GM18867 (cell line): ENCODE data around the gene SEPTIN12.
"Not testable (repeated sequence)": the region's sequence is repeated elsewhere in the genome, so short reads cannot be mapped to it uniquely, and the experiment has no call there.

Experiments
- ATAC-seq: cut with Tn5 transposase; IDR thresholded peaks from one replicate; pipeline ENCODE4 v1.9.1; 2021; ENCODE audit warnings: mild to moderate bottlenecking, moderate library complexity; ENCODE audit not compliant: unreplicated experiment

The SEPTIN12 gene

DNA sequence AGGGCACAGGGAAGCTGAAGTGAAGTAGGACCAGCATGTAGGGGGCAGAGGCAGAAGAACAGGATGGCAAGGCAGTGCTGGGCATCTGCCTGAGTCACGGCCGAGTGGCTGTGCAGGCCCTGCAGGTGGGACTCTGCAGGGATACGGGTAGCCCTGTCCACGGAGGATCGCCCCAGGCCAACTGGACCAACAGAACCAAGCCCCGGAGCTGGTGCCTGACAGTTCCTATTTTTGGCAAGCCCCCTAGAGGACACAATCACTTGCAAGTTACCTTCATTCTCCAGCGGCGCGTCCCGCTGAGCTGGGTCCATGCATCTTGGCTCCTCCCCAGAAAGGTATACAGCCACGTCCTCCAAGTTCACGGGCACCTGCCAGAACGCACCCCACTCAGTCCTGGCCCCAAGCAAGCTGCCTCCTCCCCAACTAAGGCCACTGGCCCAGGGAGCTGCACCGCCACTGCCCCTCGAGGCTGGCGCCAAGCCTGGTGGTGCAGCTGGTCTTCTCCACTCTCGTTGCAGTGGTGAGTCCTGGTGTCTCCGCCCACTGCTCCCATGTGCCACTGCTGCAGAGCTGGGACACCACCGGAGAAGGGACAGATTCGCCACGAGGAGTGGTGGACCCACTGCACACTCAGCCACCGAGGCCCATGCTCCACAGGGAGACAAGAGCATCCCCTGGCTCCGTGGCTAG, 27.8 kb downstream of the SEPTIN12 start:
- ATAC-seq = no peak

DNA sequence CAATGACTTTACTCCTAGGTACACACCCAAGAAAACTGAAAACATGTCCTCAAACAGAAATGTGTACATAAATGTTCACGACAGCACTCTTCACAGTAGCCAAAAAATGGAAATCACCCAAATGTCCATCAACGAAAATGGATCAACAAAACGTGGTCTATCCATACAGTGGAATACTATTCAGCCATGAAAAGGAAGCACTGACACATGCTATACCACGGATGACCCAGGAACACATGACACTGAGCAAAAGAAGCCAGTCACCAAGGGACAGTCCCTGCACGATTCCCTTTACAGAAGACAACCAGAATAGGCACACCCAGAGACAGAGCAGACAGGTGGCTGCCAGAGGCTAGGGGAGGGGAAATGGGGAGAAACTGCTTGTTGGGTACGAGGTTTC, 32.5 kb downstream of the SEPTIN12 start:
- ATAC-seq = no peak

GRCh38 chr16:4754865-4755264, 33.3 kb downstream of the SEPTIN12 start:
- ATAC-seq = no peak

- no peak for ATAC-seq
Measured at GRCh38 chr16:4753227-4753626, 34.9 kb downstream of the SEPTIN12 start.

GRCh38 chr16:4752351-4753100, 35.6 kb downstream of the SEPTIN12 start:
- ATAC-seq = no peak

- no peak for ATAC-seq
Measured at GRCh38 chr16:4750896-4751295, 37.2 kb downstream of the SEPTIN12 start.

DNA sequence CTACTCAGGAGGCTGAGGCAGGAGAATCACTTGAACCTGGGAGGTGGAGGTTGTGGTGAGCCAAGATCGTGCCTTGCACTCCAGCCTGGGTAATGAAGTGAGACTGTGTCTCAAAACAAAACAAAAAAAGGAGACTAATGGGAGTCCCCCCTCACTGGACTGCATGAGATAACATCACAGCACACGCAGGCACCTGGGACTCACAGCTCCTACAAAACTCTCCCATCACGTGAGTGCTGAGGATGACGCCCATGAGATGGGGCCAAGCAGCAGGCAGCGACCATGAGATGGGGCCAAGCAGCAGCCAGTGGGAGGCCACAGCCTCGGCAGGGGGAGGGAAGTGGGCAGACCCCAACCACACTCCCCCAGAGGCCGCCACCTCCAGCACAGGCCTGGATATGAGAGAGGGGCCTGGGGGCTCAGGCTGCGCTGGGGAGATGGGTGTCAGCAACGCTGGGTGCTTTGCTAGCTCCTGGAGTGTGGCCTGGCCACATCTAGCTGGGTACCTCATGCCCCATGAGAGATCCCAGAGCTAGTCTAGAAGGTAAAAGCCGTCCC, 38.4 kb downstream of the SEPTIN12 start:
- no peak for ATAC-seq

- ATAC-seq = no peak
Measured at GRCh38 chr16:4748682-4749411, 39.3 kb downstream of the SEPTIN12 start.

- ATAC-seq = no peak
Measured at GRCh38 chr16:4747906-4748681, 40.1 kb downstream of the SEPTIN12 start.

DNA sequence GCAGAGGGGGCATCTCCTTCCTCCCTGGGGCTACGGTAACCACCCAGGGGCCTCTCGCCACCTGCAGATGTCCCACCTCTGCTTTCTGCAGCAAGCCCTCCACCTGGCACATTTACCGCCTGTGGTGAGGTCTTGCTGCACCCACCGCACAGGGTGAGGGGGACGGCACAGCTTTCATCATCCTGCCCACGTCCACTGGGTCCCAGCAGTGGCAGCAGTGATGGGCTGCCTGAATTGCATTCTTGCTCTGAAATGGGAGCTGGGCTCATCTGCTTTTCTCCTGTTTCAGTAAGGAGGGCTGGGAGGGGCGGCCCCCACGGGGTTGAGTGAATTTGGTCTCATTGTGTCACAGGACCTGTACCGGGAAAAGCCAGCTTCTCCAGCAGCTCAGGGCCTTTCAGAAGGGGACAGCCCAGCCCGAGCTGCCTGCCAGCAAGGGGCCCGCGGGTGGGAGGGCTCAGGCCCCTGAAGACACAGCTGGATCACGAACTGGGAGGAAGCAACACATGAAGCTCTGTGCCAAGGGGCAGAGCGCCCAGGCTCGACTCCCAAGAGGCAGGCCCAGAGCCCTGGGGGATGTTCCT, 41.1 kb downstream of the SEPTIN12 start:
- no peak for ATAC-seq

DNA sequence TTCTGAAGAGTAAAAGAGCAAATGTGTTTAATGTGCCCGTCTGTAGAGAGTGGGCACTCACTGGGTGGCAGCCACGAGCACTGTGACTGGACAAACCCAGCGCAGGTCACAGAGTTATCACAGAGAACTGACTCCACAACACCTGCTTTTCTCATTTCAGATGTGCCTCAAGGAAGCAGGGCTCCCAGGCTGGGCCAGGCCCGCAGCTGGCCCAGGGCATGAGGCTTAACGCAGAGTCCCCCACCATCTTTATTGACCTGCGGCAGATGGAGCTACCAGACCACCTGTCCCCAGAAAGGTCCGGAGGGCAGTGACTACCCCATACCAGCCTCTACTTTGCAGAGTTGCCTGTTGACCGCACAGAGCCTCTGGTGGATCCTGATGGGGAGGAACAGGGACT, 41.9 kb downstream of the SEPTIN12 start:
- no peak for ATAC-seq

- no peak for ATAC-seq
Measured at GRCh38 chr16:4745274-4745569, 42.9 kb downstream of the SEPTIN12 start.

- ATAC-seq = no peak
Measured at GRCh38 chr16:4744555-4745273, 43.4 kb downstream of the SEPTIN12 start.

DNA sequence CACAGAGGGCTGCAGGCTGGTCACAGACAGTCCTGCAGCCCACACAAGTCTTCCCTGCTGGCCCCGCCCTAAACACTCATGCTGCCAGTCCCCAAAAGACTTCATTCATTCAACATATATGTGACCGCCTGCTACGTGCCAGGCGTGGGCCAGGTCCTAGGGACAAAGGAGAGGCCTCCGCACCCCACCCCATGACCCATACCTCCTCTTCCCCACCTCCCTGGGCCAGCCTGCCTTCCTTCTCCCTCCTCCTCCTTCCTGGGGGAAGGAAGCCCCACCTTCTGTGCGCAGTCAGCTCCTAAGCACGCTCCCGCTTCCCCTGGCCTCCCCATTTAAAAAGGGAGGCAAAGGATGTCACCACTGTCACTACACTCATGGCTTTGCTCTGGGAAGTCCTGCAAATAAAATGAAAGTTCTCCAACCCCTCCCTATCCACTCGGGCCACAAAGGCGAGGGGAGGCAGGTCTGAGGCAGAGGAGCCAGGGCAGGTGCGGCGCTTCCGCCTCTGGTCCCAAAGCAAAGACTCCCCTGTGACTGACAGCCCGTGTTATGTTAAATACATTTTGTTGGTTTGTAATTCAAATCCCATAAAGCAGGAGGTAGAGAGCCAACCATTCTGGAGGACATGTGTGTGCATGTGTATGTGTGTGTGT, 44.8 kb downstream of the SEPTIN12 start:
- no peak for ATAC-seq

DNA sequence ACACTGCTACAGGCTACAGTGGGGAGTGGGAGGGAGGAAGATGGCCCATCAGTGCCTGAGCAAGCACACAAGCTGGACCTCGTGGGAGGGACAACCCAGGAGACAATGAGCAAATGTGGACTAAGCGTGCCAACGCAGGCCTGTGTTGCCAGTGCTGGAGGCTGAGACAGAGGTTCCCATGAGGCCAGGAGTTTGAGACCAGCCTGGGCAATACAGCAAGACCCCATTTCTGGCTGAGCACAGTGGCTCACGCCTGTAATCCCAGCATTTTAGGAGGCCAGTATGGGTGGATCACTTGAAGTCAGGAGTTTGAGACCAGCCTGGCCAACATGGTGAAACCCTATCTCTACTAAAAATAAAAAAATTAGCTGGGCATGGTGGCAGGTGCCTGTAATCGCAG, 49.8 kb downstream of the SEPTIN12 start:
- ATAC-seq = not testable (repeated sequence)

GRCh38 chr16:4737545-4737944, 50.6 kb downstream of the SEPTIN12 start:
- no peak for ATAC-seq

- ATAC-seq = no peak
Measured at GRCh38 chr16:4736546-4736945, 51.6 kb downstream of the SEPTIN12 start.

DNA sequence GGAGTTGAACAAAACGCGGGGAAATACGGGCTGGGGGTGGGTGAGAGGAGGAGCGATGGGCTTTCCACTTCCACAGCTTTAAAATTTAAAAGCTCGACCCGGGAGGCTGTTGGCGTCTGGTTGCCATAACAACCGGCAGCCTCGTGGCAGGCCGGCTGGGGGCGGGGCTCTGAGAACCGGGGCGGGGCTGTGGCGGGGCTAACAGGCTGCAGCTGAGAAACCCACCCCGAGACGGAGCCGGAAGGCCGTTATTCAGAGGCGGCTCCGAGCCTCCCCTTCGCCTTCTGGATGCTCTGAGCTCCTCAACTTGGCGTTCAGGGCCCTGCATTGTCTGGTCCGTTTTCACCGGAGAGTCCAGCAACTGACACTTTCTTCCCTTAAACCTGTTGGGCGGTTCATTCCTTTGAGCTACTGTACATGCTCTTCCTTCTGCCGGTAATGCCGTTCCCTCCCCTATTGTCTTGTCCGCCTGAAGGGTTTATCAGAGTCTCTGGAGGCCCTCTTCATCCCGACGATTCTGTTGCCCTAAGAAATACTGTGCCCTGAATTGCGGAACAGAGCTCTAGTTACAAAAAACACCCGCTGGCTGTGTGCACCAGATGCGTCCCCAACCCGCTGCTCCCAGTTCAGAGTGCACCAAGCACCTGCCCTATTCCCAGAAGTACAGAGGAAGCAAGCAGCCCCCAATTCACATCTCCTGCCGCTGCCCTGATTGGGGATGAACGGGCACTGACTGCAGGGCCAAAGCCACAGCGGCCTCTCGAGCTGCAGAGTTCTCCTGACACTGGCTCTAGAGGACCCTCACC, 53.2 kb downstream of the SEPTIN12 start:
- peak; percentile 62 for ATAC-seq
